ENCODE measurements around the gene TGFBR2. TPM values are rescaled to one million over a fixed set of nuclear protein-coding genes. Genes with fewer than 3 reads are reported as not detected.

Gene TGFBR2
- total RNA-seq, 1 experiment from 2014 or later, result 48.2 TPM

DNA sequence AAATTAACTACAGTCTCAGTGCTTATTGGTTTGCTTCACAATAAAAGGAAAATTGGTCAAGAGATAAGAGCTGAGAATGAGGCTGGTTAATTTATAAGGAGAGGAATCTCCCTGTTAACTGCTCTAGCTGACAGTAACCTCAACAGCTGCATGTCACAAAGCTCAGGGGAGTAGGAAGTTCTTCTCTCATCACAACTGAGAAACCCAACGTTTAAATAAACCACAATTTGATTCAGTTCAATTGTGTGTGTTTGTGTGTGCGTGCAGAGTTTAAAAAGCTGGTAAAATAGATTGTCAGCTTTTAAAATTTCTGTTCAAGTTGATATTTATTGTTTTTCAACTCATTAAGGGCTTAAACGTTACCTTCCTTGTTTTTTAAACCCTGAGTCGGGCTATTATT lies 3.5 kb upstream of the TGFBR2 start:
- intact Hi-C loops (cut with micrococcal nuclease), result no loop called here
- H3K27ac ChIP-seq (ENCODE audit: low read length), result no peak overlapping the region
- H3K36me3 ChIP-seq (ENCODE audit: low read depth, low read length), result no peaks in the 10 kb centered on the region
- H2AFZ ChIP-seq (ENCODE audit: low read length), result no peak overlapping the region
- ATAC-seq, result no peak
- H3K9me2 ChIP-seq (replicated peaks; ENCODE audit: low read length), result no peaks in the 10 kb centered on the region
- TF ChIP-seq EZH2 (IDR thresholded peaks at IDR 0.05; ENCODE audit: low read length, unreplicated experiment) (no peak), EZH2phosphoT487 (IDR thresholded peaks at IDR 0.05; ENCODE audit: borderline replicate concordance, low read length) (no peak)
- TF ChIP-seq, protein P1, sequence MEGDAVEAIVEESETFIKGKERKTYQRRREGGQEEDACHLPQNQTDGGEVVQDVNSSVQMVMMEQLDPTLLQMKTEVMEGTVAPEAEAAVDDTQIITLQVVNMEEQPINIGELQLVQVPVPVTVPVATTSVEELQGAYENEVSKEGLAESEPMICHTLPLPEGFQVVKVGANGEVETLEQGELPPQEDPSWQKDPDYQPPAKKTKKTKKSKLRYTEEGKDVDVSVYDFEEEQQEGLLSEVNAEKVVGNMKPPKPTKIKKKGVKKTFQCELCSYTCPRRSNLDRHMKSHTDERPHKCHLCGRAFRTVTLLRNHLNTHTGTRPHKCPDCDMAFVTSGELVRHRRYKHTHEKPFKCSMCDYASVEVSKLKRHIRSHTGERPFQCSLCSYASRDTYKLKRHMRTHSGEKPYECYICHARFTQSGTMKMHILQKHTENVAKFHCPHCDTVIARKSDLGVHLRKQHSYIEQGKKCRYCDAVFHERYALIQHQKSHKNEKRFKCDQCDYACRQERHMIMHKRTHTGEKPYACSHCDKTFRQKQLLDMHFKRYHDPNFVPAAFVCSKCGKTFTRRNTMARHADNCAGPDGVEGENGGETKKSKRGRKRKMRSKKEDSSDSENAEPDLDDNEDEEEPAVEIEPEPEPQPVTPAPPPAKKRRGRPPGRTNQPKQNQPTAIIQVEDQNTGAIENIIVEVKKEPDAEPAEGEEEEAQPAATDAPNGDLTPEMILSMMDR (conservative IDR thresholded peaks at IDR 0.05; ENCODE audit: low read depth, low read length), result no peak
- no peaks in the 10 kb centered on the region for H3F3A ChIP-seq (ENCODE audit: low read length, unreplicated experiment)
- ChIA-PET CTCF (no interaction called here), POLR2A (ENCODE audit: unreplicated experiment) (no interaction called here)
- H3K27me3 ChIP-seq (ENCODE audit: low read length), result no peaks in the 10 kb centered on the region
- peaks cover 13% of the 10 kb centered on the region for H3K79me2 ChIP-seq (ENCODE audit: low read length)
- no TSS peak for BruUV-seq (replicated peaks)
- H4K20me1 ChIP-seq (ENCODE audit: low read length), result no peaks in the 10 kb centered on the region
- H3K9me3 ChIP-seq (ENCODE audit: low read length), result no peaks in the 10 kb centered on the region
- H3K4me3 ChIP-seq (ENCODE audit: low read length), result no peak overlapping the region
- H3K4me2 ChIP-seq (ENCODE audit: low read length), result no peak overlapping the region
- no peak overlapping the region for H3K9ac ChIP-seq (ENCODE audit: low read length)
- H3K4me1 ChIP-seq (ENCODE audit: insufficient read depth, low read length), result peaks cover 28% of the 10 kb centered on the region
- DNase-seq, result no peak

DNA sequence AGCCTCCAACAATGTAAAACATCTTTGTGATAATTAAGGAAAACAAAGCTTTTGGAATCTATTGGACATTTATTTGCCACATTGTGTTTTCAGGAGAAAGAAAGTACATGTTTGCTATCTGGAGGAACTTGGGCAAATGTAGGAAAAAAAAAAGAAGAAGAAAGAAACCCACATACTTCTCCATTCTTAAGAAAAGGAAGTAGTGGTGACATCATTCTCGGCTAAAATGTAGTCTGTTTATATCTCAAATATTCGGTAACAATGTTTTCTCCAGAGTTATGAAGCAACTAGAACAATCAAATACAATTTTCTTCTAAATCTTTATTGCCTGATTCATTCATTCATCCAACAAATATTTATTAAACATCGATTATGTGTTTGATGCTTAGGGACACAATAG lies 2.3 kb upstream of the TGFBR2 start:
- no peaks in the 10 kb centered on the region for H3F3A ChIP-seq (ENCODE audit: low read length, unreplicated experiment)
- intact Hi-C loops (cut with micrococcal nuclease), result no loop called here
- no peak overlapping the region for H3K4me2 ChIP-seq (ENCODE audit: low read length)
- no peaks in the 10 kb centered on the region for H3K36me3 ChIP-seq (ENCODE audit: low read depth, low read length)
- no peak for DNase-seq
- no peaks in the 10 kb centered on the region for H3K9me2 ChIP-seq (replicated peaks; ENCODE audit: low read length)
- BruUV-seq (replicated peaks), result no TSS peak
- ChIA-PET CTCF (no interaction called here), POLR2A (ENCODE audit: unreplicated experiment) (no interaction called here)
- H3K27ac ChIP-seq (ENCODE audit: low read length), result no peak overlapping the region
- H2AFZ ChIP-seq (ENCODE audit: low read length), result no peak overlapping the region
- no peak for ATAC-seq
- peaks cover 25% of the 10 kb centered on the region for H3K79me2 ChIP-seq (ENCODE audit: low read length)
- H3K4me1 ChIP-seq (ENCODE audit: insufficient read depth, low read length), result peaks cover 30% of the 10 kb centered on the region
- H3K9me3 ChIP-seq (ENCODE audit: low read length), result no peaks in the 10 kb centered on the region
- no peak overlapping the region for H3K4me3 ChIP-seq (ENCODE audit: low read length)
- TF ChIP-seq EZH2phosphoT487 (IDR thresholded peaks at IDR 0.05; ENCODE audit: borderline replicate concordance, low read length) (no peak), EZH2 (IDR thresholded peaks at IDR 0.05; ENCODE audit: low read length, unreplicated experiment) (no peak)
- TF ChIP-seq, protein P1 (conservative IDR thresholded peaks at IDR 0.05; ENCODE audit: low read depth, low read length), result no peak
- H3K27me3 ChIP-seq (ENCODE audit: low read length), result no peaks in the 10 kb centered on the region
- H3K9ac ChIP-seq (ENCODE audit: low read length), result no peak overlapping the region
- peaks cover 2% of the 10 kb centered on the region for H4K20me1 ChIP-seq (ENCODE audit: low read length)

DNA sequence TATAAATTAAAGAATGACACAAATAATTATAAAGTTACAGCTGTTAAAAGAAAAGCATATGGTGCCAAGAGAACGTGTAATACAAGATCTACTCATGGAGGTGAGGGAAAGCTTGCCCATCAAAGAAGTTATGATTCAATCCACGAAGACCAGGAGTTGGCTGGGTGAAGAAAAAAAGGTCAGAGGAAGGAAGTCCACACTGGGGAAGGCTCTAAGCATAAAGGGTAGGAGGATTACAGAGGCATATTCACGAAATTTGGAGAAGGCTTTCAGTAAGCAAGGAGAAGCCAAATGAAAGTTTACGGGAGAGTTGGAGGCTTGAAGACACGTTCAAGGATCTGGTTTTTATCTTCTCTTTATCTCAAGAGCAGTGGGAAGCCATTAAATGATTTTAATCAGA lies 1.8 kb upstream of the TGFBR2 start:
- POLR2A ChIA-PET (ENCODE audit: unreplicated experiment), result interaction anchor here (0.6 kb wide), 1 partner anchor 55 kb away, joined by 9 read pairs; no protein-coding TSS in a partner anchor
- no peaks in the 10 kb centered on the region for H3F3A ChIP-seq (ENCODE audit: low read length, unreplicated experiment)
- DNase-seq (no peak), ATAC-seq (no peak)
- H3K27ac ChIP-seq (ENCODE audit: low read length), result no peak overlapping the region
- H3K9me3 ChIP-seq (ENCODE audit: low read length), result no peaks in the 10 kb centered on the region
- peaks cover 6% of the 10 kb centered on the region for H4K20me1 ChIP-seq (ENCODE audit: low read length)
- no peak overlapping the region for H3K4me3 ChIP-seq (ENCODE audit: low read length)
- no peak overlapping the region for H3K4me2 ChIP-seq (ENCODE audit: low read length)
- CTCF ChIA-PET, result no interaction called here
- H3K36me3 ChIP-seq (ENCODE audit: low read depth, low read length), result no peaks in the 10 kb centered on the region
- no TSS peak for BruUV-seq (replicated peaks)
- no peak for TF ChIP-seq EZH2 (IDR thresholded peaks at IDR 0.05; ENCODE audit: low read length, unreplicated experiment)
- TF ChIP-seq, protein P1 (conservative IDR thresholded peaks at IDR 0.05; ENCODE audit: low read depth, low read length), result no peak
- no peaks in the 10 kb centered on the region for H3K9me2 ChIP-seq (replicated peaks; ENCODE audit: low read length)
- peaks cover 35% of the 10 kb centered on the region for H3K4me1 ChIP-seq (ENCODE audit: insufficient read depth, low read length)
- intact Hi-C loops (cut with micrococcal nuclease), result no loop called here
- no peaks in the 10 kb centered on the region for H3K27me3 ChIP-seq (ENCODE audit: low read length)
- no peak overlapping the region for H2AFZ ChIP-seq (ENCODE audit: low read length)
- H3K9ac ChIP-seq (ENCODE audit: low read length), result no peak overlapping the region
- peaks cover 29% of the 10 kb centered on the region for H3K79me2 ChIP-seq (ENCODE audit: low read length)

All from PC-3 (cell line).